ENCODE measurements around the gene SGPP2.

Gene SGPP2

DNA sequence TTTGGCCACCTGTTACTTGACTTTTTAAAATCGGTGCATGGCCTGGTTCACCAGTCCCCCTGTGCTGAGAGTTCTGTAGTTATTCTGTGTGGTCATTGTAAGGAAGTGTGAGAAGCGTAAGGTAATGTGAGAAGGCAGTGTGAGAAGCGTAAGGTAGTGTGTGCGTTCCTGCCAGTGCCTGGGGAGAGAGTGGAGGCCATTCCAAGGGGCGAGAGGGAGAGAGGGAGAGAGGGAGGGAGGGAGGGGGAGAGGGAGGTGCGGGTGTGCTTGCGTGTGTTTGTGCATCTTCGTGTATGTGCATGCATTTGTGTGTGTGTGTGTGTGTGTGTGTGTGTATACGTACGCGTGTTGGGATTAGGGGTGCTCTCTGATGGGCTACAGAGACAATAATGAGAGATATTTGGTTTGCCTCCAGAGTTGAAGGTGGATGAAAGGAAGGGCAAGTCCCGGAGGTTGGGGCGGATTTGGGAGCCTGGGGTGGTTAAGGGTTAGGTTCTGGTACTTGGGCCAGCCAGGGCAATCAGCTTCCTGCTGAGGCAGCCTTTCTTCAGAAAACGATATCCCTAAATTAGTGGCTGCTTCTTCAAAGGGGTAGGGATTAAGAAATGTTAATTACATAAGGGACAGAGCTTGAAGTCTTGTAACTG, 53.7 kb downstream of the SGPP2 start:
- Histone ChIP-seq H3K36me3 (ENCODE audit: insufficient read depth, low read length) (no peaks in the 10 kb centered on the region), H3K9ac (ENCODE audit: low read depth, low read length) (0 out of 2 replicates have a peak overlapping the region, but pooled peaks have one; percentile 15), H3K4me1 (ENCODE audit: insufficient read depth, low read length) (0 out of 2 replicates have a peak, but pooled peaks cover 5% of the 10 kb centered on the region), H3K9me3 (ENCODE audit: control insufficient read depth, insufficient read depth, low read length) (no peaks in the 10 kb centered on the region)

DNA sequence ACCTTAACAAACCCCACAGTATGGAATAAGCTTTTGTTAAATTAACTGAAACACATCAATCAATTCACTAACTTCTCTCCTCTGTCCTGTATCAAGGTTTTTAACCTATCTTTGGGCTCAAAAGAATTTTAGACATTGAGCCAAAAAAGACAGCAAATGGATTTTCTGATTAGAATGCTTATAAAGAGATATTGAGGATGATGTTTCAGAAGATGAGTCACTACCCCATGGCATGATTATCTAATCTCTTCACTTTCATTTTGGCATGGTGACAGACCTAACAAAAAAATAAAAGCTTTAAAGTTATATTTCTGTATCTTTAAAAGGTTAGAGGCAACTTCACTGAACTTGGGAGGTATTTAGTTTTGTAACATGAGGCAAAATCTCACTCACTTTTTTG, 55.5 kb downstream of the SGPP2 start:
- no peaks in the 10 kb centered on the region for H3K9me3 ChIP-seq (ENCODE audit: control insufficient read depth, insufficient read depth, low read length)
- H3K4me1 ChIP-seq (ENCODE audit: insufficient read depth, low read length): 0 out of 2 replicates have a peak, but pooled peaks cover 5% of the 10 kb centered on the region
- no peak overlapping the region for H3K9ac ChIP-seq (ENCODE audit: low read depth, low read length)
- no peaks in the 10 kb centered on the region for H3K36me3 ChIP-seq (ENCODE audit: insufficient read depth, low read length)

DNA sequence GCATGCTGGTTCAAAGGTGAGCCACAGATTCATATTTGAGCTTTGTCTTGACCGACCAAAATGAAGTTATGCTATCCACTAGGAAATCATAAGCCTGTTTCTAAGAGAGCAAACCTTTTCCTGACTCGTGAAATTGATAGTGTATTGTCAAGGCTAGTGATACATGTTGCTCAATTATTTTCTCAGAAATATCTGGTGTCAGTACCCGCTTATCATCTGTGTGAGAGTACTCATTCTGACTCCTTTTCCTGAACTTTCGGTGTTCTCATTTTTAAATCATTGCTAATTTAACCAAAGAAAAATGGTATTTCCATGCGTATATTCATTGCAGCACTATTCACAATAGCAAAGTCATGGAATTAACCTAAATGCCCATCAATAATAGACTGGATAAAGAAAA, 56.2 kb downstream of the SGPP2 start:
- Histone ChIP-seq H3K36me3 (ENCODE audit: insufficient read depth, low read length) (no peaks in the 10 kb centered on the region), H3K9me3 (ENCODE audit: control insufficient read depth, insufficient read depth, low read length) (no peaks in the 10 kb centered on the region), H3K4me1 (ENCODE audit: insufficient read depth, low read length) (0 out of 2 replicates have a peak, but pooled peaks cover 5% of the 10 kb centered on the region), H3K9ac (ENCODE audit: low read depth, low read length) (no peak overlapping the region)

DNA sequence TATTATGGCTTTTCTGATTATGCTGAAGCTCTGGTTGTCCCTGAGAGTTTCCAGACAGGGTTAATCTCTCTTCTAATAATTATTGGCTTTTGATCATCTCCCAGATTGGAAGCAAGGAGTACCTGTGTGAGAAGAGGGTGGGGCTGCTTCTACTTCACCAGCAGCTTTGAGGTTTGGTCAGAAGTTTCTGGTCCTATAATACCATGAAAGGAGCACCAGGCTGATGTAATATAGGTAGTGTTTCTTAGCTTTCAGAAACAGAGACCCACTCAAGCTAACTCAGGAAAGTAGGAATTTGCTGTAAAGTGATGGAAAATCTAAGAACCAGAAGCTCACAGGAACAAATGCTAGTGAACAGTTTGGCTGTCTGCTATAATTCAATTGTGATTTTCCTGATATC, 57.6 kb downstream of the SGPP2 start:
- Histone ChIP-seq H3K4me1 (ENCODE audit: insufficient read depth, low read length) (0 out of 2 replicates have a peak, but pooled peaks cover 5% of the 10 kb centered on the region), H3K9ac (ENCODE audit: low read depth, low read length) (no peak overlapping the region), H3K9me3 (ENCODE audit: control insufficient read depth, insufficient read depth, low read length) (no peaks in the 10 kb centered on the region), H3K36me3 (ENCODE audit: insufficient read depth, low read length) (no peaks in the 10 kb centered on the region)

DNA sequence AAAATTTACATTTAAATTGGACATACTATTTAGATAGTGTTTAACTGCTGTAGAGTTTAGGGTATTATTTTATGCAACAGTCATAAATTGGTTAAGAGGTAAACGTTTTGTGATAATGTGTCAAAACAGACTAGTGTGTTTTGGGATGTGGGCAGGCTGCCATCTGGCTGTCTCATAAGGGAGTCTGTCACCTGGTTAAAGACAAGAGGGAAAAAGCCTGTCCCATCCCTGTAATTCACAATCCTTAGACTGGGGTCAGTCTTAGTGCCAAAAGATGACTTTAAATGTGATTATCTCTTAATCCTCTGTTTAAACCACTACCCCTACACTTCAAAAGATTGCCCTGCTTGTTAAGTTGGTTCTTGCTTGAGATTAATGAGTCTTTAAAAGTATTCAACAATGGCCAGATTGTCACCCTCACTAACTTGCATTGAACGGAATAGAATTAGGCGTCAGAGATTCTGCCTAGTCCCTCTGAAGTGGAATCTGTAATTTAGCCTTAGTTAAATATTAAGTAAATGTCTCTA, 59.2 kb downstream of the SGPP2 start:
- Histone ChIP-seq H3K4me1 (ENCODE audit: insufficient read depth, low read length) (0 out of 2 replicates have a peak, but pooled peaks cover 2% of the 10 kb centered on the region), H3K9ac (ENCODE audit: low read depth, low read length) (no peak overlapping the region), H3K36me3 (ENCODE audit: insufficient read depth, low read length) (no peaks in the 10 kb centered on the region), H3K9me3 (ENCODE audit: control insufficient read depth, insufficient read depth, low read length) (no peaks in the 10 kb centered on the region)

DNA sequence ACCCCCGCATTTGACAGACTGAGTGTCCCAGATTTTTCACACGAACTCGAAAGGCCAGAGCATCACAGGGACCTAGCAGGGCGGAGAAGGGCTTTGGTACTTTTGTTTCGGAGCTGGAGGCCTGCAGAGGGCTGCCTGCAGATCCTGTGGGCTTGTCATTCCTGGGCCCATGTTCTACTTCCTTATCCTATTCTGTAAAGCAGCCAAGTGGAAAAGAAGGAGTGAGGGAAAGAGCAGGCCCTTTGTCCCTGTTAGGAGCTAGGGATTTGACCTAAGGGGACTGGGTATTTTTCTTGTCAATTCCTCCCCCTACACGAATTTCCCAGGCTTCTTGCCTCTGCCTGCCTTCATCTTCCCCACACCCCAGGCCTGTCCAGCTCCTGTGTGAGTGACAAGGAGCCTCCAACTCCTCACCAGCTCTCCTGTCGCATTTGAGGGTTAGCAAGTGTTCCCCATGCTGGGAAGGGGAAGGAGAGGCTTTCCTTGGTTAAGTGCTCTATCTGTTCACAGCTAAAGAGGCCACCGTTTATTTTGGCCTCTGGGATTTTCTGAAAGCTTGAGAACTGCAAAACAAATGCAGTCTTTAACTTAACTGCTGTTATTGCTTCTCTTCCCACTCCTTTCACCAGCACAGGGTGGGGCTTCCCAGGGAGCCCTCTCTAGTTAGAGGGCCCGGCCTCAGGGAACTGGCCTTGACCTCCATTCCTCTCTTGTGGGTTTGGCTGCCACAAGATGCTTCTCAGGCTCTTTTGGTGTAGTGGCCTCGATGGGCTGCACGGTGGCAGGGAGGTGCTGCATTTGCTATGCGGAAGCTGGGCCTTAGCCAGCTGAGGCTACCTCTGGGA, 61.2 kb downstream of the SGPP2 start:
- Histone ChIP-seq H3K9ac (ENCODE audit: low read depth, low read length) (no peak overlapping the region), H3K4me1 (ENCODE audit: insufficient read depth, low read length) (no peaks in the 10 kb centered on the region), H3K36me3 (ENCODE audit: insufficient read depth, low read length) (no peaks in the 10 kb centered on the region), H3K9me3 (ENCODE audit: control insufficient read depth, insufficient read depth, low read length) (no peaks in the 10 kb centered on the region)

DNA sequence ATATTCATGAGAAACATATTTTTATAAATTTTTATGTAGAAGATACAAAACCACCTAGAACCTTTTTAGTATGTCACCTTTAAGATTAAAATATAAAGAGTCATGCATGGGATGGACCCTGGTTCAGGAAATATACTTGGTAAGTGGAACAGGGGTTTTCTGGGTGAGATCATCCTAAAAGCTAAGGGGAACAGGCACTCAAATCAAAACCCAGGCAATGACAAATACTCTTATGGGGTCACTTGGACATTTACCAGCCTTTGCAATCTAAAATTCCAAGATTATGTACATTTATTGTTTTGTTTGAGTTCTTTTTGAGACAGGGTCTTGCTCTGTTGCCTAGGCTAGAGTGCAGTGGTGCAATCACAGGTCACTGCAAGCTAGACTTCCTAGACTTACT, 65.8 kb downstream of the SGPP2 start:
- no peak overlapping the region for H3K9ac ChIP-seq (ENCODE audit: low read depth, low read length)
- H3K36me3 ChIP-seq (ENCODE audit: insufficient read depth, low read length): no peaks in the 10 kb centered on the region
- H3K4me1 ChIP-seq (ENCODE audit: insufficient read depth, low read length): no peaks in the 10 kb centered on the region
- H3K9me3 ChIP-seq (ENCODE audit: control insufficient read depth, insufficient read depth, low read length): peaks cover 8% of the 10 kb centered on the region; the same call in 1 of the 2 replicates

DNA sequence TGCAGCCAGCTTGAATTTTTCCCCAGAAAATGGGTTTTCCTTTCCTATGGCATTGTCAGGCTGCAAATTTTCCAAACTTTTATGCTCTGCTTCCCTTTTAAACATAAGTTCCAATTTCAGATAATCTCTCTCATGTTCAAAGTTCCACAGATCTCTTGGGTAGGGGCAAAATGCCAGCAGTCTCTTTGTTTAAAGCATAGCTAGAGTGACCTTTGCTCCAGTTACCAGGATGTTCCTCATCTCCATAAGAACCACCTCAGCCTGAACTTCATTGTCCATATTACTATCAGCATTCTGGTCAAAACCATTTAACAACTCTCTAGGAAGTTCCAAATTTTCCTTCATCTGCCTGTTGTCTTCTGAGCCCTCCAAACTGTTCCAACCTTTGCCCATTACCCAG, 68.3 kb downstream of the SGPP2 start:
- no peaks in the 10 kb centered on the region for H3K36me3 ChIP-seq (ENCODE audit: insufficient read depth, low read length)
- no peaks in the 10 kb centered on the region for H3K4me1 ChIP-seq (ENCODE audit: insufficient read depth, low read length)
- H3K9ac ChIP-seq (ENCODE audit: low read depth, low read length): no peak overlapping the region
- H3K9me3 ChIP-seq (ENCODE audit: control insufficient read depth, insufficient read depth, low read length): peaks cover 8% of the 10 kb centered on the region; the same call in 1 of the 2 replicates

DNA sequence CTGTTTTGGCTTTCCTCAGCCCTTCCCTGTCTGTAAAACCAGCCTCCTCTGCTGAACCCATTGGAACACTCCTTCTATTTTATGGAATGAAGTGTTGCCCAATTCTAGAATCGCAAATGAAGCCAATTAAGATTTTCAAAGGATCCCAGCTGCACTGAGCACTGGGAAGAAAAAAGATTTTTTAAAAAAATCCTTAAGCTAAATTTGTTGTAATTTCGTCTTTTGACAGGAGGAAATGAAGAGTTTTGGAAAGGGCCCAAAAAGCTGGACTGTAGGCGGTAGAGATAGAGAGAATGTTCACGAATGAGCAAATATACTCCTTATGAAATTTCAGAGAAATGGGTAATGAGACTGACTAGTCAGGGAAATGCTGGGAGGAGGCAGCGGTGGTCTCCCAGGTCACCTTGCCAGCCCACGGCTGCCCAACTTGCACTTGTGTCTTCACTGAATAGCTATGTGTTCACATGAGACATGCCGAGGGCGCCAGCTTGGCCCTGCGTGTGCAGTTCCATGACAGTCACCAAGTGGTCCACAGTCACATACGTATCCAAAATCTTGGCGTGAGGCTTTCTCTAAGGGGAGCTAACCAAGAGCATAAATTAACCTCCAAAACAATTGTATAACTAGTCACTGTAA, 69.9 kb downstream of the SGPP2 start:
- no peak overlapping the region for H3K9ac ChIP-seq (ENCODE audit: low read depth, low read length)
- peaks cover 8% of the 10 kb centered on the region; the same call in 1 of the 2 replicates for H3K9me3 ChIP-seq (ENCODE audit: control insufficient read depth, insufficient read depth, low read length)
- H3K36me3 ChIP-seq (ENCODE audit: insufficient read depth, low read length): no peaks in the 10 kb centered on the region
- H3K4me1 ChIP-seq (ENCODE audit: insufficient read depth, low read length): no peaks in the 10 kb centered on the region

DNA sequence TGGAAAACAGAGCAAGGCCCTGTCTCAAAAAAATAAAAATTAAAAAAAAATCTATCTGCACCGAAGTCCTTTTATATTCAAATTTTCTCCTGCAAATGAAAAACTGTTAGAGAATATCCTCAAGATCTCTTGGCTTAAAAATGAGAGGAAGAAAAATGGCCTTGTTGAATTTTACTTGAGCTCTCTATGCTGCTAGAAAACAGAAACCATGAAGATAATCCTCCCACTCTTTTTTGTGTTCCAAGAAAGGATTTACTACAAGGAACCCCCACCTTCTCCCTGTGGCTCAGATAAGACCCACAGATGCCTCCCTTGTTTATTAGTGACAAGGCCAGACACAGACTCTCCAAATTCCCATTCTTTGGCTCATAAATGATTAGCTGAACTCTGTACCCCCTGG, 71.0 kb downstream of the SGPP2 start:
- Histone ChIP-seq H3K9me3 (ENCODE audit: control insufficient read depth, insufficient read depth, low read length) (peaks cover 8% of the 10 kb centered on the region; the same call in 1 of the 2 replicates), H3K9ac (ENCODE audit: low read depth, low read length) (no peak overlapping the region), H3K4me1 (ENCODE audit: insufficient read depth, low read length) (no peaks in the 10 kb centered on the region), H3K36me3 (ENCODE audit: insufficient read depth, low read length) (no peaks in the 10 kb centered on the region)

DNA sequence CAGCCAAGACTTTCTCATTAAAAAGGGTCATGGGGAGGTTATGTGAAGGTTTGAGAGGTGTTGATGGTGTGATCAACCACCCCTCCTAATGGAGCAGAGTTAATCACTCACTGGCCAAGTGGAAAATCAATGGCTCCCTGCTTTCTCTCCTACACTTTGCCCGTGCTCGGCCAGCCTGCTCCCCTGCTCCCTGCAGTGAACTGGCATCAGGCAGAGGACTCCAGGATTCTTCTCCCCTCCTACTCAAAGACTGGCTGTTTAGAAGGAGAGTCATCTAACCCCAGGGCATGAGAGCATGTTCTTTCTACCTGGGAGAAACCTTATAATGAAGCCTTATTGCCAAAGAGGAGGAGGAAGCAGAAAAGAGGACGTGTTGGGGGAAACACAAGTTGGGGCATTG, 74.9 kb downstream of the SGPP2 start:
- Histone ChIP-seq H3K4me1 (ENCODE audit: insufficient read depth, low read length) (no peaks in the 10 kb centered on the region), H3K9ac (ENCODE audit: low read depth, low read length) (no peak overlapping the region), H3K9me3 (ENCODE audit: control insufficient read depth, insufficient read depth, low read length) (no peaks in the 10 kb centered on the region), H3K36me3 (ENCODE audit: insufficient read depth, low read length) (no peaks in the 10 kb centered on the region)

DNA sequence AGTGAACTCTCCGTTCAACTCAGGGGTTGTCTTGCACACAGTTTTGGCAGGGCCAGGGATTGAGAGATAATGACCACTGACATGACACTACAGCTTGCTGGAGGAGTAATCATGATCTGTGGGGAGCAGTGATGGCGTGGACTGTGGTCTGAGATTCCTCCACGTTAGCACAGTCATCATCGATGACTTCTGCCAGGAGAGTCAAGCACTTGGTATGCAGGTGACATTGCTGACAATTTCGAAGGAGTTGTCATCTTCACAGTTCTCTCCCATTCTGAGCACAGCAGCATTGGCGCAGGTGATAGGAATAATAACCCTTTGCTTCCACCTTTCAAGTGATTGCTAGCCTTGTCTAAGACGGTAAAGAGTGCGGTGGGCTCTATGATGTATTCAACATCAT, 79.8 kb downstream of the SGPP2 start:
- no peaks in the 10 kb centered on the region for H3K9me3 ChIP-seq (ENCODE audit: control insufficient read depth, insufficient read depth, low read length)
- H3K4me1 ChIP-seq (ENCODE audit: insufficient read depth, low read length): no peaks in the 10 kb centered on the region
- H3K36me3 ChIP-seq (ENCODE audit: insufficient read depth, low read length): no peaks in the 10 kb centered on the region
- no peak overlapping the region for H3K9ac ChIP-seq (ENCODE audit: low read depth, low read length)

DNA sequence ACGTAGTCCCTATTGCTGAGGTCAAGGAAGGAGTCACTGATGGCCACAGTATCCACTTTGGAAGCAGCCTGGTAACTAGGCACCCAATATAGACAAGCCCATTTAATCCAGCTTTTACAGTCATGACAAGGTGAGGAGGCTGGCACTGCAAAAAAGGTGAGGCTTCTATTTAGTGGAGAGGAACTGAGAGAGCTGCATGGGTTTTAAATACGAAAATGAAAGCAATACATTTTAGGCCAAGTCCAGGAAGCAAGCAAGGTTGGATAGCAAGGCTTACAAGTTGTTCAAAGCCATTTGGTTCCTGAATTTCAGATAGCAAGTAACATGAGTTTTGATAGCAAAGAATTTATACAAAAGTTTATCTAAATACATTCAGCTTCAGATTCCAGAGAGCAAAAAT, 80.4 kb downstream of the SGPP2 start:
- Histone ChIP-seq H3K4me1 (ENCODE audit: insufficient read depth, low read length) (no peaks in the 10 kb centered on the region), H3K36me3 (ENCODE audit: insufficient read depth, low read length) (no peaks in the 10 kb centered on the region), H3K9me3 (ENCODE audit: control insufficient read depth, insufficient read depth, low read length) (no peaks in the 10 kb centered on the region), H3K9ac (ENCODE audit: low read depth, low read length) (no peak overlapping the region)

DNA sequence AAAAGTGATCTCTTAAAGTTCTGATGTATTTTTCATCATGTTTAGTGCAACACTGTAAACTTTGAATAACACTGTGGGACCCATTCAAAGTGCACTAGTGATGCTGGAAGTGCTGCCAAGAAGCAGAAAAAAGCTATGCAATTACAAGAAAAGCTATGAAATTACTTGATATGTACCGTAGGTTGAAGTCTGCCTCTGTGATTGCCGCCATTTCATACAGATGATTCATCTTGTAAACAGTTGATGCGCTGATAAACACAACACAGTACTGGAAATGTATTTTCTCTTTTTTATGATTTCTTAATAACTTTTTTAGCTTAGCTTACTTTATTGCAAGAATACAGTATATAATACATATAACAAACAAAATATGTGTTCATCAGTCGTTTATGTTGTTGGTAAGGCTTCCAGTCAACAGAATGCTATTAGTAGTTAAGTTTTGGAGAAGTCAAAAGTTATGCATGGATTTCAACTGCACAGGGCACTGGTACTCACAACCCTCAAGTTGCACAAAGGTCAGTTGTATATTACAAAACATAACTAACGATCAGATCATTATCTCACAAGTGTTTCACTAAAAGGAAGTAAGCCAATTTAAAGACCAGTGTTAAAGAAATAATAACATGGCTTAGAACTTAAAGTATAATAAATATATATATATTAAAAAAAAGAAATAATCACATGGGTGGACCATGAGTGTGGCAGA, 82.0 kb downstream of the SGPP2 start:
- H3K9me3 ChIP-seq (ENCODE audit: control insufficient read depth, insufficient read depth, low read length): no peaks in the 10 kb centered on the region
- H3K4me1 ChIP-seq (ENCODE audit: insufficient read depth, low read length): no peaks in the 10 kb centered on the region
- H3K36me3 ChIP-seq (ENCODE audit: insufficient read depth, low read length): no peaks in the 10 kb centered on the region
- H3K9ac ChIP-seq (ENCODE audit: low read depth, low read length): no peak overlapping the region

Measured in ES-I3 (cell line).